Right ventricle myocardium superior (tissue), 1 donor: ENCODE measurements around the gene AMACR. TPM values are rescaled to one million over a fixed set of nuclear protein-coding genes. Genes with fewer than 3 reads are reported as not detected.

Experiments
- ATAC-seq: fragments of 200-7000 bp; cut with Tn5 transposase; one replicate; pipeline ENCODE4 v1.9.1; 2020; ENCODE audit warnings: mild to moderate bottlenecking; ENCODE audit not compliant: poor library complexity
- DNase-seq: peaks from one replicate; pipeline ENCODE4 v3.0.0-alpha.2; 2020
- intact Hi-C: fragments of 100-400 bp; cut with DNase I; formaldehyde crosslinking; loops from one replicate; pipeline ENCODE4 v1.11.2; 2022
- long read RNA-seq: library from polyadenylated mRNA; unstranded; transcript quantifications from one replicate; pipeline ENCODE4 v2.0.0, GENCODE V29; 2021
- total RNA-seq: library from RNA; stranded (reverse); fragmentation: NEBNext Ultra II Directional; extraction: Animal tissue kit (Norgen Biotek cat#: 25700); gene quantifications from one replicate; pipeline ENCODE4 v1.2.1, GENCODE V29; 2021
- donor health status: DM: no; HTN: yes; CAD: no; lungs with severe emphysema.

AMACR gene
- total RNA-seq, result 5.5 TPM
- long read RNA-seq, full-length matches to known transcripts, result 11 of 11 reads
- long read RNA-seq, partial matches to known transcripts, result 0 of 11 reads
- long read RNA-seq, other reads (novel, unspliced or antisense), result 0 of 11 reads

GRCh38 chr5:34007621-34008600 lies at the start of gene AMACR:
Gene AMACR, minus strand, starts transcription at chr5:34008050. Its CDS starts 31 bp downstream, at chr5:34008019.
- peak; percentile 99 for ATAC-seq
- DNase-seq, result peak; percentile 95
- intact Hi-C loops, result no loop called here

DNA sequence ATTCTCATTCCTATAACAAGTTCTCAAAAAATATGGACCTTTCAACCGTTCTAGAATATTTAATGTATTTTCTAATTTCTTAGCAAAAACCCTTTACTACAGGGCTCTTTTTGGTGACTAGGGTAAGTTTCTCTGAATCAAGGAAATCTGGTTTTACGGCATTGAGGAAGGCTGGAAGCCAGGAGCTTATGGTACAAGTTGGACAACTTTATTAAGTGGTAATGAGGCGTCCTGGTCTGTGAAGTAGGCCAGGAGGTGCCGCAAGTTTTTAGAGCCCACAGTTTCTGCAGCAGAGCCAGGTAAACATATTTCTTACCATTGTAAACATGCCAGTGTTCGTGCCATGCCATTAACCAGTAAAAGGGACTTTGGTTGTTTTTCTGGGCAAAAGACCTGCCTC lies 49.7 kb upstream of the AMACR start:
- no peak for DNase-seq
- no peak for ATAC-seq
- intact Hi-C loops, result no loop called here

GRCh38 chr5:34057118-34057517 lies 49.3 kb upstream of the AMACR start:
- ATAC-seq, result no peak
- intact Hi-C loops, result no loop called here

GRCh38 chr5:34055667-34056066 lies 47.8 kb upstream of the AMACR start:
- intact Hi-C loops, result no loop called here
- ATAC-seq (no peak), DNase-seq (no peak)

More at GRCh38 chr5:34057118-34057517, 49.3 kb upstream of the AMACR start:
- DNase-seq, result no peak

GRCh38 chr5:34054400-34054729 lies 46.5 kb upstream of the AMACR start:
- intact Hi-C loops, result no loop called here
- DNase-seq (no peak), ATAC-seq (peak; percentile 14)

DNA sequence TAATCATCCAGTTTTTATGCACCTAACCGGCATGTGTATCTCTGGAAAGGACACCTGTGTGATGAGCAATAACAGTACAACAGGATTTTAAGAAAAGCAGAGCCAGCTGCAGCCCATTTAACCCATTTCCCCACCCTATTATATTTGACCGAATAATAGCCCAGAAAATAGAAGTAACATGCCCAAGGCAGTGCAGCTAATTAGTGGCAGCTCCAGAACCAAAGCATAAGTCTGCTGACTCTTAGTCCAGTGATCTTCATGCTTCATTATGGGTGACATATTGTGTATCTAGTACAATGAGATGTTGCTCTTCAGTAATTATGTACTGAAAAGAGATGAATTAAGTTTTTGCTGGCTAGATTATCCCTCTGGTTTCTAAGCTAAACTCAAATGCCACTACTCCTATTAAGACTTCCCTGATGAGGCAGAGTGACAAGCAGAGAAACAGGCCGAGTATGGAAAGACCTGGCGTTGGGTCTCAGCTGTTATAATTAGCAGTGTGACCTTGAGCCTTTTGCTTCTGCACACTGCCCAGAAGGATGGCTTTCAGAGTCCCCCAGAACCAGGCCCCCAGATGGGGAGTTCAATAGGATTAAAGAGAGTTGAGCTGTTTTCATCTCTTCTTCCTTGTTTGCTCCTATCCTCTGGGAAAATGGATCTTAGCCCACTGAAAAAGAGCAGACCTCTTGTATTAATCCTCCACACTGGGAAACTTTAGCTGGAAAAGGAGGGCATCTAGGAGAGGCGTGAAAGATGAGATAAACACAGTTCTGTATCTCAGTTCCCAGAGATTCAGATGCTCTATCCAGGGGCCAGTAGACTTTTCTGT lies 45.9 kb upstream of the AMACR start:
- intact Hi-C loops, result no loop called here
- DNase-seq, result no peak
- ATAC-seq, result peak; percentile 89

DNA sequence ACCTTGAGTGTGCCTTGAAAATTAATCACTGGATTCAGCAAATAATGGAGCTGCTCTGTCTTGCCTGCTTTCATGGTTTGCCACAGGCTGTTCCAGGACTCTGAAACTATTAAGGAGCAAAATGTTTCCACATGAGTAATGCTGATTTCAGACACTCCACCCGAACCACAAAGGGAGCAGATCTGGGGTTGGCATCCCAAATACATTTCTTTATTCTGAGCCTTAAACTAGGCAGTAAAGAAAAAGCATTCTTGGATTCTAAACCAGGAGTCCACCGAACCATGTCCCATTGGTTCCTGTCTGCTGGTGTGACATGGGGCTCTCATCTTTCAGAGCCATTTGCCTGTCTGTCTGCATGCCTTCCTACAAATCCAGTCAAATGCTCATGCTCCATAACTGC lies 45.3 kb upstream of the AMACR start:
- ATAC-seq (no peak), DNase-seq (no peak)
- intact Hi-C loops, result no loop called here

GRCh38 chr5:34051374-34051980 lies 43.6 kb upstream of the AMACR start:
- DNase-seq (no peak), ATAC-seq (no peak)
- intact Hi-C loops, result no loop called here

DNA sequence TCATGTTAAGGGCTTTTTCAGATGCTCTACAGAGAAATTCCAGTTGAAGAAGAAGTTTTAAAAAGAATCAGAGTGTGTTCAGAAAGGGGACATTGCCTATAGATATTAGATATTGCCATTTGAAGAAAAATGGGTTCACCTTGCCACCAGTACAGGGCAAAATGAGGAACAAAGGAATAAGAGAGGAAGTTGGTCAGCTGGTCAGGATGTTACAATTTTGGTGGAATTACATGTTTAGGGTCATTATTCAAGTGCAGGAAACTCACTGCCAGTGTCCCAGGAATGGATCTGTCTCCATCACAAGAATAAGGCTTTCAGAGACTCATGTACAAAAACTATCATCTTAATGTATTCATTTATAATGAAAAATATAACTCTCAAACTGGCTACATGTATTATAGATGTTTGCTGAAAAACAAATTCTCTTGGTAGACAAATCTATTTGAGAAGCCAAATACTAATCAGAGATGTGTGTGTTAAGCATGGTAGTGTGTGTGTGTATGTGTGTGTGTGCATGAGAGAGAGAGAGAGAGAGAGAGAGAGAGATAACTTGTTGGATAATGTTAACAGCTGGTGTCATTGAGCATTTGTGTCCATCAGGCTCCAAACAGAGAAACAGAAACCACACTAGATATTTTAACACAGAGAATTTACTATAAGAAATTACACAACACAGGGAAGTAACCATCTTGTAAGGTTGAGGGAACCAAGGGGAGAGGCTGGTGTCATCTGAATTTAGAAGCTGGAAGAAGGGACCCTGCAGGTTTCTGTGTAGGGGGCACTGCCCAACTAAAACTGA lies 40.1 kb upstream of the AMACR start:
- intact Hi-C loops, result no loop called here
- ATAC-seq, result no peak
- DNase-seq, result no peak

- ATAC-seq (no peak), DNase-seq (no peak)
- intact Hi-C loops, result no loop called here
Measured at GRCh38 chr5:34047143-34047542, 39.3 kb upstream of the AMACR start.

DNA sequence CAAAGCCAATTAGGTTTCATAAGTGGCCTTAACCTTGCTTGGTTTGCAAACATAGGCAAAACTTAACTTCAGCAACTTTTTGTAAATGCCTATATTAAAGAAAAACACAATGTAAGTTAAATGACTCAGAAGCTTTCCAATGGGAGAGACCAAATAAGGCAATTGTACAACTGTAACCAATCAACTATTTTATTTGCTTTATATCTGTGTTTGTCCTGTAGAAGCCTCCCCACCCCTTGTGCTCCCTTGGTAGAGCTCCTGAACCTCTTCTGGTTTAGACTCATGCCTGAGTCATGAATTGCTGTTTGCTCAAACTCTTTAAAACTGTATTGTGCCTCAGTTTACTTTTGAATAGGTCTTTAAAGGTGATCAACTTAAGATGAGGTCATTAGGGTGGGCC lies 38.1 kb upstream of the AMACR start:
- DNase-seq (no peak), ATAC-seq (no peak)
- intact Hi-C loops, result no loop called here

DNA sequence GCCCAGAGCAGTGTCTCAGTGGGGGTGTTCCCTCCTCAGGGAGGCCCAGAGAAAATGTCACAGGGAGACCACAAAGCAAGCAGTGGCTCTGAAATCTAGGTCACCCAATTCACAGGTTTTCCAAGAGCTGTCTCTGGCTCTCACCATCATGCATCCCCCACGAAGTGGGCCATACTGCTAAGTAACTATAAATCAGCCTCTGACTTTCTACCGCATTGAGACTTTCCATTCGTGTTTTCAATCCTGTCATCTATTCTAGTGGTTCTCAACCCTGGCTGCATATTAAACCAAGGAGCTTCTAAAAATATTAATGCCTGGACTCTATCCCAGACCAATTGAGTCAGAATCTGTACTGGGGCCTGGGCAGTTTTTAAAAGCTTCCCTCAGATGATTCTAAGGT lies 37.2 kb upstream of the AMACR start:
- no peak for DNase-seq
- ATAC-seq, result peak; percentile 78
- intact Hi-C loops, result no loop called here

- ATAC-seq (peak; percentile 38), DNase-seq (peak; percentile 43)
- intact Hi-C loops, result no loop called here
Measured at GRCh38 chr5:34043099-34043876, 35.4 kb upstream of the AMACR start, which contains the start of gene C1QTNF3. Gene C1QTNF3, minus strand, starts transcription at chr5:34043213. Its CDS starts 88 bp downstream, at chr5:34043125.

DNA sequence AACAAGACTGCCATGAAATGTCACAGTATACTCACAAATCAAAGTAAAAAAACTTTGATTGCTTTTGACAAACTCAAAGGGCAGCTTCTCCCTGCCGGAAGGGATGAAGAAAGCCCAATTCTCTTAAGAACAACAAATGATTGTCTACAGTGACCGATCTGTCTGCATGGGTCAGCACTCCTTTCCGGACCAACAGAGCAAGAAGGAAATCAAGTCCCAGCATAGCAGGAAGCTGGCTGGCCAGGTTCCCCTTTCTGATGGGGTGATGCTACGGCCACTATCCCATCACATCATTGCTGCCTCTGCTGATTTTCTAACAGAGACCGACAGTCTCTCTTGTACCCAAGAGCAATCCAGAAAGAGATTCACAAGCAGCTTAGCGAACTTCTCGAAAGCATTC lies 34.5 kb upstream of the AMACR start:
- intact Hi-C loops, result no loop called here
- ATAC-seq (peak; percentile 61), DNase-seq (peak; percentile 53)

GRCh38 chr5:34041247-34041972 lies 33.6 kb upstream of the AMACR start:
- DNase-seq, result no peak
- no peak for ATAC-seq
- intact Hi-C loops, result no loop called here

- intact Hi-C loops, result no loop called here
- DNase-seq (no peak), ATAC-seq (no peak)
Measured at GRCh38 chr5:34040472-34040871, 32.6 kb upstream of the AMACR start.
